Mesenteric fat pad (tissue), 1 donor: ENCODE data around the gene HPS3. TPM values are rescaled to one million over a fixed set of nuclear protein-coding genes. Genes with fewer than 3 reads are reported as not detected.
"Not testable (repeated sequence)": the region's sequence is repeated elsewhere in the genome, so short reads cannot be mapped to it uniquely, and the experiment has no call there.

Experiments
- DNase-seq: peaks from one replicate; pipeline ENCODE4 v3.0.0-alpha.2; 2020; ENCODE audit warnings: low spot score
- long read RNA-seq: library from polyadenylated mRNA; unstranded; transcript quantifications from one replicate; pipeline ENCODE4 v2.0.0, GENCODE V29; 2020
- total RNA-seq: library from RNA; stranded (reverse); fragmentation: NEBNext Ultra II Directional; extraction: Animal tissue kit (Norgen Biotek cat#: 25700); gene quantifications from one replicate; pipeline ENCODE4 v1.2.1, GENCODE V29; 2021
- donor health status: DM: yes; HTN: yes; CAD: no.

Gene HPS3, protein sequence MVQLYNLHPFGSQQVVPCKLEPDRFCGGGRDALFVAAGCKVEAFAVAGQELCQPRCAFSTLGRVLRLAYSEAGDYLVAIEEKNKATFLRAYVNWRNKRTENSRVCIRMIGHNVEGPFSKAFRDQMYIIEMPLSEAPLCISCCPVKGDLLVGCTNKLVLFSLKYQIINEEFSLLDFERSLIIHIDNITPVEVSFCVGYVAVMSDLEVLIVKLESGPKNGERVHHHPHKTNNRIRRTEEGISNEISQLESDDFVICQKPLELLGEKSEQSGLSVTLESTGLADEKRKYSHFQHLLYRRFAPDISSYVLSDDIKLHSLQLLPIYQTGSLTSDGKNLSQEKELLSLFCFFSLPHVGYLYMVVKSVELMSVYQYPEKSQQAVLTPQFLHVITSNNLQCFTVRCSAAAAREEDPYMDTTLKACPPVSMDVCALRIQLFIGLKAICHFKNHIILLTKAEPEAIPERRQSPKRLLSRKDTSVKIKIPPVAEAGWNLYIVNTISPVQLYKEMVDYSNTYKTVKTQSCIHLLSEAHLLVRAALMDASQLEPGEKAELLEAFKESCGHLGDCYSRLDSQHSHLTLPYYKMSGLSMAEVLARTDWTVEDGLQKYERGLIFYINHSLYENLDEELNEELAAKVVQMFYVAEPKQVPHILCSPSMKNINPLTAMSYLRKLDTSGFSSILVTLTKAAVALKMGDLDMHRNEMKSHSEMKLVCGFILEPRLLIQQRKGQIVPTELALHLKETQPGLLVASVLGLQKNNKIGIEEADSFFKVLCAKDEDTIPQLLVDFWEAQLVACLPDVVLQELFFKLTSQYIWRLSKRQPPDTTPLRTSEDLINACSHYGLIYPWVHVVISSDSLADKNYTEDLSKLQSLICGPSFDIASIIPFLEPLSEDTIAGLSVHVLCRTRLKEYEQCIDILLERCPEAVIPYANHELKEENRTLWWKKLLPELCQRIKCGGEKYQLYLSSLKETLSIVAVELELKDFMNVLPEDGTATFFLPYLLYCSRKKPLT
- 17.0 TPM for total RNA-seq
- long read RNA-seq, transcript HPS3-206 (7 exons, 1,894 nt), result major isoform, 7 of 21 reads
- long read RNA-seq, partial matches to known transcripts, result 11 of 21 reads
- long read RNA-seq, other reads (novel, unspliced or antisense), result 2 of 21 reads

DNA sequence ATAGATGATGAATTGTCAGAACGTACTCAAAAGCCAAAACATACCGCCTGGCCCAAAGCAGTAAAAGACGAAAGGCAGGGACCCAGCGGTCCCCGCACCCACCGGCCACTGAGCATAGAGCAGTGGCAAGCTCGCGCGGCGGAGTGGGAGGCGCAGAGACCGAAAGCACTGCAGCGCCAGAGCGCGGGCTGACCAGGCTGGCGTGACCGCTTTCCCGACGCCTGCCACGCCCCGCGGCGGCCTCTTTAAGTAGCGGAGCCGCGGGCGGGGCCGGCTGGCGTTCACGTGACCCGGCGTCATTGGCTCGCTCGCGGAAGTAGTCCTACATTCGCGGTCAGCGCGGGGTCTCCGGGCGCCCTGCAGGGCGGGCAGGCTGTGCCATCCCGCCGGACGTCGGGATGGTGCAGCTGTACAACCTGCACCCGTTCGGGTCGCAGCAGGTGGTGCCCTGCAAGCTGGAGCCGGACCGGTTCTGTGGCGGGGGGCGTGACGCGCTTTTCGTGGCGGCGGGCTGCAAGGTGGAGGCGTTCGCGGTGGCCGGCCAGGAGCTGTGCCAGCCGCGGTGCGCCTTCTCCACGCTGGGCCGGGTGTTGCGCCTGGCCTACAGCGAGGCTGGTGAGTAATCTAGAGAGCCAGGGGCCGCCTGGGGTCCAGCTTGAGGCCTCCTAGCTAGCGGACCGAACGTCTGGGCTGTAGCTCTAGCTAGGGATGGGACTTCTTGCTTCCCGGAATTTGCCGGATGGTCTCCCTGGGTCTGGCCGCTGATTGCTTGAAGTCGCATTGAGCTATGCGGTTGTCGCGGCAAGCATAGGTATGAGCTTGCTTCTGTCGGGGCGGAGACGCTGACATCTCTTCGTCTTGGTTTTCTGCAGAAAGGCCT is at the start of gene HPS3:
Gene HPS3 (plus strand): TSS at position 313 of the 880 bp plus-strand sequence. CDS start 86 bp downstream, at position 399.
- peak; percentile 97 for DNase-seq

DNA sequence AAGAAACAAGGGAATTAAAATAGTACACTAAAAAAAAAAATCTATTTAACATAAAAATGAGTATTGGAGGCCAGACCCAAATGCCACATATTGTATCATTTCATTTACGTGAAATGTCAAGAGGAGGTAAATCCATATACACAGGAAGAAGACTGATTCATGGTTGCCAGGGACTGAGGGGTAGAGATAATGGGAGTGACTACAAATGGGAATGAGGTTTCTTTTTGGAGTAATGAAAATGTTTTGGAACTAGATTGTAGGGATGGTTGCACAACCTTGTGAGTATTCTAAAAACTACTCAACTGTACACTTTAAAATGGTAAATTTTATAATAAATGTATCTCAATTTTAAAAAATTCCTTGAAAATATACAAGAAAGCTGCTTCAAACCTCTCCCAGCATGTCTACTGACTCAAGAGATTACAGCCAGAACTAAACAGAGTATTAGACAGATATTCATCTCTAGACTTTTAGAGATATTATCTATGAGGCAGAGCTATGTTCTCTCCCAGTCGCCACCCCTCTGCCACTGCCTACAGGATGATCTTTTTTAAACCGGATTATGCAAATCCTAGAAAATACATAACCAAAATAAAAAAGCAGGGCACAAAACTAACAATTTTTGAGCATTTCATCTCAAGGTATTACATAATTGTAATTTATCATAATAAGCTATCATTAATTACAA is 49.3 kb upstream of the HPS3 start:
- DNase-seq, result no peak

DNA sequence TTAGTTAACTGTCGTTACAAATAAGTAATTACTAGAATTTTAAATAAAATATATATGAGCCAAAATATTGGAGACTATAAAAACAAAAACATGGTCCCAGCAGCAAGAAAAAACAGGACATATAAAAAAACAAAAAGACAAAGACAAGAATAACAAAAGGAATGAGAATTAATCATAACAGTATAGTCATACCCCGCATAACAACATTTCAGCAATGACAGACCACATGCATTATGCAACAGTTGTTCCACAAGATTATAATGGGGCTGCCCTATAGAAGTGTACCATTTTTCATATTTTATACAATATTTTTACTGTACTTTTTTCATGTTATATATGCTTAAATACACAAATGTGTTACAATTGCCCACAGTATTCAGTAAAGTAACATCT is 48.7 kb upstream of the HPS3 start:
- no peak for DNase-seq

DNA sequence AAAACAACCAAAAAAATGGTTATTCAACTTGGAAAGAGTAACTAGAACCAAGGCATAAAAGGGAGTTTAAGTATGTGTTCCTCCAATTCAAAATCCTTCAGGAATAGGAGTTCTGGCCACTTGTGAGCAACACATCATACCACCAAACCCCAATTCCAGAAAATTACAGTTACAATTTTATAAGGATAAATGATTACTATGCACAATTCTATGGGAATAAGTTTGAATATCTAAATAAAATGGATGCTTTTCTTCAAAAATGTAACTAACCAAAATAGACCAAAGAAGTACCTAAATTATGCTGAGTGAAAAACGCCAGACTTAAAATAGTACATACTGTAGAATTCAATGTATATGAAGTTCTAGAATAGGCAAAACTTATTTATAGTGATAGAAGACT is 47.7 kb upstream of the HPS3 start:
- DNase-seq, result no peak

DNA sequence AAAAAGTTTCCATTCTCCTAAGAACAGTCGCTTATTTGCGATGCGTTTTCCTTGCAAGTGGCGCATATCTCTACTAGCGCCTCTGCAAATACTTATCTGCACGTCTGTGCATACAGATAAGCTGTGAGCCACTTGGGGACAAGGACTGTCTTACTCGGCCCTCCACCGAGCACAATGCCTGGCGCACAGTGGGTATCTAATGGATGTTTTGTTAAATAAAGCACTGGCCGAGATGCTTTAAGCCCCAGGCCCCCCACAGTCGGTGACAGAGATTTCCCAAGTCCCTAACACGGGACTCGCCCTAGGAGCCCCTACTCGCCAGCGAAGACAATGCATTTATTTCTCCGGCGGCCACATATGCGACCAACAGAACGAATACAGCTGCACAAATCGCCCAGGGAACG is 43.6 kb upstream of the HPS3 start:
- DNase-seq, result no peak

DNA sequence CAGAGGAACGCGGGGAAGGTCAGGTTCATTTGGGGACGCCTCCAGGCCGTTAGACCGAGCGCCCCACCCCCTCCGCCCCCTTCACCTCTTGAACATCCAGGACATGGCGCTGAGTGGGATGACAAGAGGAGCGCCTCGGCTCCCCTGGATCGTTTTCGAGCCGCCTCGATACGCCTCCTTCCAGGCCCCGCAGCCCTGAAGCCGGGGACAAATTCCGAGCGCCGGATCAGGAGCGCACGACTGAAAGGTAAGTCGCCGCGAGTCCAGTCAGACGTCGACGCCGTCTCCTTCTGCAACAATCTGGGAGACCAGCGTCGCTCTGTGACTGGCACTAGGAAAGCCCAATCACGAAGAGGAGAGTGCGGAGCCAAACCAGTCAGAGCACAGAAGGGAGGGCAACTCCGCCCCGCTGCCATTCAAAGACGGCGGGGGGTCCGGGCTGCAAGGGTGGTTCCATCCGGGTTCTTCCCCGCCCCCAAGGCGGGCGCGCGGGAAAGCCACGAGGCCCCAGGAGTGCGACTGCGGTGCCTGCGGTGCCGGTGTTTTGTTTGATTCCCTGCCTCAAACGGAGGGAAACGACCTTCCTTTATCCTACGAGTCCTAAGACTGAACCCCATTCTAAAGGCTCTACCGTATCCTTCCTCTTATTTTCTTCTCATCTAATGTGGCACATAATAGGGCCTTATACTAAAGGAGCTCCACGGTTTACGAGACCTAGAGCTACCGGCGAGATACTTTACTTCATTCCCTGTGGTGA is 43.0 kb upstream of the HPS3 start, which contains the start of gene HLTF:
Gene HLTF (minus strand): TSS at position 302 of the 757 bp plus-strand sequence. CDS start 197 bp downstream, at position 105.
- peak; percentile 94 for DNase-seq

DNA sequence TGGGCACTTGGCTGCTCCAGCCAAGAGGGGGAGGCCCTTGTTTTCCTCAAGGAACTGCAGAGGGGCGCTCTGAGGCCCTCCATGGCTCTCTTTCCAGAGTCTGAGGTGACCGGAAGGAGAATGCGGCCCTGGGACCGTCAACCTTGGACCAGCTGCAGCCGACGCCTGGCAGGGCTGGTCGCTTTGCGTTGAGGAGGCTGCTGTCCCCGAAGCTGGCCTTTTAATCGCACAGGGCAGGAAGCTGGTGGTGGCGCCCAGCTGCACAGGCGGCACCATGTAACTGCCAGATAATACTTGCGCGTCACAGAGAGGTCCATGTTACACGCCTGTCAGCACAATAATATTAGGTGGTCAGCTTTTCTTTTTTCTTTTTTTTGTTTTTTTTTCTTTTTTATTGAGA is 42.2 kb upstream of the HPS3 start:
- no peak for DNase-seq

DNA sequence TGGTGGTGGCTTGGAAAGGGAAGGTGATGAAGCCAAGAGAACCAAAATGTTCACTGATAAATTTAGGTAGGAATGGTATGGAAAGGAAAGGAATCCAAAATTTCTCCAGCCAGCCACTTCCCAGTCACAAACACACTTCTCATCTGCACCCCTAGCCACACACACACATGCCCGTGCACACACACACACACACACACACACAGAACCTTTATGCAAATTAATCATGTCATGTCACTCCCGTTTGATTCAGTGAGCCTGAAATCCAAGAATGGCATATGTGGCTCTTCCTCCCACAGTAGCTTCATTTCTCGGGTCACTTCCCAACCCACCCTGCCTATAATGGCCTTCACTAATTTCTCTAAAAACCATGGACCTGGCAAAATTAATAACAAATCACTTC is 40.0 kb upstream of the HPS3 start:
- no peak for DNase-seq

DNA sequence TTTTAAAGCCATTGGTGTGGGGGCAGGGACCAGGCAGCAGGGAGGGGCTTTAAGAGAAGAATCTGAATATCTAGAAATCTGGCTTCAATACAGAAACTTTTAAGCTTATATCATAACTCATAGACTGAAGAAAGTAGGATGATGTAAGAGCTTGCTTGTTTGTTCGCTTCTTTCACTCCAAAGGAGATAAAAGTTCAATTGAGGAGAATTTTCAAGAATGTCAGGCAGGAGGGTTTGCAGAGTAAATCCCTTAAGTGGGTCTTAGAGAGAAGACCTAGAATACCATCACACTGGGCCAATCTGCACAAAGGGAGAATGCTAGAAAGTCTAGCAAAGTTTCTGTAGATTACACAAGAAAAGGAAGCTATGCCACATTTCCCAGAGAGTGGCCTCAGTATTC is 39.0 kb upstream of the HPS3 start:
- no peak for DNase-seq

DNA sequence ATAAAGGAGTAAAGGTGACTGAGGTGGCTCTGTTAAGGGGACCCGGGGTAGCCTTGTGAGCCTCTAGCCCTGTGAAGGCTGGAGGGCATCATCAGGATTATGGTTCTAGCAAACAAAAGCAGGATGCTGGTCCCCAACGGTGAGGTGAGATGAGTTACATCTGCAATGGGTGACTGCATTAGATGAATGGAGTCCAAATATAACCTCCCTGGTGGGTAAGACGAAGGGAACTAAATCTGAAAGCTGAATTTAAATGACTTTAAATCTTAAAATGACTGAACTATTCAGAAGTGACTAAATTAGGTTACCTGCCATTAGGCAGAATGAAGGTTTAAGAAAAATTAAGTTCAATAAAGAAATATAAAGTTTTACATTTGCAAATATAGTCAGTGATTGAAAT is 38.5 kb upstream of the HPS3 start:
- no peak for DNase-seq

DNA sequence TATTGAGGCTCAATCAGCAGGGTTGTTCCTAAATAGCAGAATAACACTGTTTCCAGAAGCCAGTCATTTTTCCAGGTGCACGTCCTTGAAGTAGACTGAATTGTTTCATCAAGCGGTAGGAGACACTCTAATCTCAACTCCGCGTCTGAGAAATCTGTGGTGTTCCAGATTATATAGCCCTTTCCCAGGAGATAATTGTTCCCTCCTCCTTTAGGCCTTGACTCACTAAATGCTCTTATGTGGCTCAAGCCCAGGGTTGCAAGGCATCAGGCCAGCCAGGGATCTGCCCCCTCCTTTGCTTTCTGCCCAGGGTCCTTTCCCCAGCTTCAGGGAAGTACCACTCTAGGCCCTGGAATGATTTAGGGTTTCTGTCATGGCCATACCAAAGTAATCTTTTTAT is 37.5 kb upstream of the HPS3 start:
- DNase-seq, result no peak

DNA sequence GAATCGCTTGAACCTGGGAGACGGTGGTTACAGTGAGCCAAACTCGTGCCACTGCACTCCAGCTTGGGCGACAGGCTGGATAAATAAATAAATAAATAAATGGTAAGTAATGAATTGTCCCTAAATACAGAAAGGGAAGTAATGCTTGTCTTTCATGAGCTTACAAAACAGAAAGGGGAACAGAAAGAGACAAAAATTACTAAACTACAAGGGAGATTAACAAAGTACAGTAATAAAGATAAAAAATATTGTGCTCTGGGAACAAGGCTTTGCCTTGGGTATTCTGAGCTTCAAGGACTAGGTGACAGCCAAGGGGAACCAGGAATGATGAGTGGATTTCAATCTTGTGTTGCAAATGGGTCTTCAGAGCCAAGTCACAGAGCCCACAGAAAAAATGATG is 34.0 kb upstream of the HPS3 start:
- DNase-seq, result no peak

DNA sequence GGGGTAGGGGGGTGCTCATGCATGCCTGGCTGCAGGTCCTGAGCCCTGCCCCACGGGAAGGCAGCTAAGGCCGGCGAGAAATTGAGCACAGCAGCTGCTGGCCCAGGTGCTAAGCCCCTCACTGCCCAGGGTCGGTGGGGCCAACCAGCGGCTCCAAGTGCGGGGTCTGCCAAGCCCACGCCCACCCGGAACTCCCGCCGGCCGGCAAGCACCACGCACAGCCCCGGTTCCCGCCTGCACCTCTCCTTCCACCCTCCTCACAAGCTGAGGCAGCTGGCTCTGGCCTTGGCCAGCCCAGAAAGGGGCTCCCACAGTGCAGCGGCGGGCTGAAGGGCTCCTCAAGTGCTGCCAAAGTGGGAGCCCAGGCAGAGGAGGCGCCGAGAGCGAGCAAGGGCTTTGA is 31.5 kb upstream of the HPS3 start:
- DNase-seq, result not testable (repeated sequence)

DNA sequence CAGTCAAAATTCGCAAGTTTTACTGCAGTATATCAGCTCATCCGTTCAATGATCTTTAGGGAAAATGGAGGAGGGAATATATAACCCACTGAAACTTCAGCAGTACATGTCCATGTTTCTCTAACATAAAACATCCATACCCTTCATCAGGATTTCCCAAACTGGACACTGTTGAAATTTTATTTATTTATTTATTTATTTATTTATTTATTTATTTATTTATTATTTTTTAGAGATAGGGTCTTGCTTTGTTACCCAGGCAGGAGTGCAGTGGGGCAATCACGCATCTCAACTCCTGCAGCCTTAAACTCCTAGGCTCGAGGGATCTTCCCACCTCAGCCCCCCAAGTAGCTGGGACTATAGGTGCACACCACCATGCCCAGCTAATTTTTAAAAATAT is 28.3 kb upstream of the HPS3 start:
- DNase-seq, result no peak

DNA sequence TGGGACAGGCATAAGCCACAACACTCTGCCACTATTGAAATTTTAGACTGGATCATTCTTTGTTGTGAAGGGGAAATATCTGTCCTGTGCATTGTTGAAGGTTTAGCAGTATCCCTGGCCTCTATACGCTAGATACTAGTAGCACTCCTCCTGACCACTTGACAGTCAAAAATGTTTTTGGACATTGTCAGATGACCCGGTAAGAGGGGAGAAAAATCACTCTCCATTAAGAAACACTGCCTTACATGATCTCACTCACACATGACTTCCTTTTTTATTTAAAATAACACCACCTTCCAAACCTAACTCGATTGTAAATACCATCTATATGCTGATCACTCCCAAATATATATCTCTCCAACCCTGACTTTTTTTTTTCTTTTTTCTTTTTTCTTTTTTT is 27.8 kb upstream of the HPS3 start:
- DNase-seq, result no peak

DNA sequence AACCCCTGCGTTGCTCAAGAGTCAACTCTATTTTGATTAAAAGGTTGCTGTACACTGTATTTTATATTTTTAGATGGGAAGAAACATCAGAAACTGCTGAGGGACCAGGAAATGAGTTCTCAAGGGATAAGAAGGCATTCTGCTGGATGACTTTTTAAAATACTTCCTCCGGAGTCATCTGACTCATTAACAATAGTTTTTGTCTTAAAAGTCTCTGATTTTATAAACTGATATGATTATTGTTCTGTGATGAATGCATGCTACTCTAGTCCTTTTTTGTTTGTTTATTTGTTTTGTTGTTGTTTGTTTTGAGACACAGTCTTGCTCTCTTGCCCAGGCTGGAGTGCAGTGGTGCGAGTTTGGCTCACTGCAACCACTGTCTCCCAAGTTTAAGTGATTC is 25.0 kb upstream of the HPS3 start:
- DNase-seq, result no peak

DNA sequence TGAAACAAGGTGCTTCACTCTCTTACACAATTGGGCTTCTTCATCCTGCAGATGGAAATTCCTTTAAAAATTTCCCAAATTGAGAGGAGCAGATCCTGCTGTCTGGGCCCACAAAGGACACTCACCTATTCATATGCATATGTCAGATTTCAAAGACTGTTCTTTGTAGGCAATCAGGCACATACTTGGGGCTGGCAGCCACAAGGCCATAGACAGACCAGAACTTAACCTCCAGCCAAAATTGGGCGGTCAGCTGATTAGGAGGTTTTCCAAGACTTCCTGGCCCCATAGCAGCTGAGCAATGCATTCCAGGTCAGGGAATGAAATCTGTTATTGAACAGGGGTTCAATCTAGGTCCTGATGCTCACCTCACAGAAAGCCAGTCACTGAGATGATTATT is 15.0 kb upstream of the HPS3 start:
- no peak for DNase-seq

DNA sequence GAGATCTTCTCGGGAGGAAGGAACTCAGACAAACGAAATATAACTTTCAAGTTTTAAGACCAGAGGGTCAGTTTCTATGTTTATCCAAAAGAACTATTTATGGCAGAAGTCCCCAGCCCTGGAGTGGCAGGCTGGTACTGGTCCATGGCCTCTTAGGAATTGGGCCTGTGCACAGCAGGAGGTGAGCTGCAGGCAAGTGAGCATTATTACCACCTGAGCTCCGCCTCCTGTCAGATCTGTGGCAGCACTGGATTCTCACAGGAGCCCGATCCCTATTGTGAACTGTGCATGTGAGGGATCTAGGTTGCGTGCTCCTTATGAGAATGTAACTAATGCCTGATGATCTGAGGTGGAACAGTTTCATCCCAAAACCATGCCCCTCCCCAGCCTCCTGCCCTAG is 14.3 kb upstream of the HPS3 start:
- DNase-seq, result no peak

DNA sequence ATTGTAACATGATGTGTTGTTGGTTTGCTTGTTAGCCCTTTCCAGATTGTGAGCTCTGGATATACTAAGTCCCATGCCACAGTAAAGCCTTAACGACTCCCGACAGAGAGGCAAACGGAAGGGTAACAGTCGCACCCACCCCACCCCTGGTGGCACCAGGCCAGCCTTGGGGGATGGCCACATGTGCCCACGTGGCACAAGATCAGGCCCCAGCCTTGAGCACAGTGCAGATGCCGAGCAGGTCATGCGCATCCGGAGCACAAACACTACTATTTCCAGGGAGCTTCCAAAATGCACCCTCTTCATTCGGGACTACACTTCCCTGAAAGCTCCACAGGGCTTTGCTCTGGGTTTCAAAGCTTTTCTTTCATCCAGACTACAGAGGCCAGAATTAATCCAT is 10.7 kb upstream of the HPS3 start:
- DNase-seq, result no peak

DNA sequence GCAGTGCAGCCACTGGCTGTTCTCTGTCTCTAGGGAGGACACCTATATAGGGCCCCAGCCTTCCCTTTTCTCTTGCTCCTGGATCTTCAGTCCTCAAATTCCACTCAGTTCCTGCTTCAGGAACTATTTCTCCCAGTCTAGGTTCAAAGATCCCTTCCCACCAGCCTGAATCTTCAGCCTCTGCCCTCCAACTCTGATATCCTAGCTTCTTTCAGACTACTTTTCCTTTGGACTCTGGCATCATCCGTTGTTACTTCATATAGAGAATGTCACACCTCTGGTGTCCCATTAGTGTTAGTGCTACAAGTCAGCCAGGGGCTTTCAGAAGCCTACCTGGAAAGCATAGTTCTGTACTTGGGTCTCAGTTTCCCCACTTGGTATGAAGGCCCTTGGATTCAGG is 10.0 kb upstream of the HPS3 start:
- DNase-seq, result no peak
